SJCRH30 (cell line): Measurements from ENCODE around the gene SPATS2L. TPM values are rescaled to one million over a fixed set of nuclear protein-coding genes. Genes with fewer than 3 reads are reported as not detected.

Experiments
- DNase-seq, 2 experiments: peaks; one replicate each; pipeline ENCODE4 v3.0.0-alpha.2; 2015 to 2020
- H3K27ac ChIP-seq: fragments of 250-450 bp; sonication (Bioruptor Pico); 2 replicates; pipeline ENCODE4 v1.5.1; 2020; ENCODE audit warnings: mild to moderate bottlenecking, moderate library complexity
- H3K27me3 ChIP-seq: fragments of 250-450 bp; sonication (Bioruptor Pico); 2 replicates; pipeline ENCODE4 v1.5.1; 2020; ENCODE audit warnings: mild to moderate bottlenecking, moderate library complexity
- H3K36me3 ChIP-seq: fragments of 250-450 bp; sonication (Bioruptor Pico); 2 replicates; pipeline ENCODE4 v1.5.1; 2020; ENCODE audit warnings: mild to moderate bottlenecking, moderate library complexity
- H3K4me1 ChIP-seq: fragments of 250-450 bp; sonication (Bioruptor Pico); 2 replicates; pipeline ENCODE4 v1.5.1; 2020; ENCODE audit warnings: mild to moderate bottlenecking, moderate library complexity
- H3K4me3 ChIP-seq: fragments of 250-450 bp; sonication (Bioruptor Pico); 2 replicates; pipeline ENCODE4 v1.5.1; 2020; ENCODE audit warnings: mild to moderate bottlenecking, moderate library complexity
- H3K9me3 ChIP-seq: fragments of 250-450 bp; sonication (Bioruptor Pico); replicated peaks from 2 replicates; pipeline ENCODE4 v1.5.1; 2020; ENCODE audit warnings: mild to moderate bottlenecking, moderate library complexity
- total RNA-seq: library from RNA; depleted of rRNA; stranded (reverse); fragments of >200 nt; shearing (Covaris generic); gene quantifications from 2 replicates; pipeline ENCODE4 v1.2.3, GENCODE V29; 2014

SPATS2L gene
- total RNA-seq, 1 experiment from 2014 or later: 339 TPM

DNA sequence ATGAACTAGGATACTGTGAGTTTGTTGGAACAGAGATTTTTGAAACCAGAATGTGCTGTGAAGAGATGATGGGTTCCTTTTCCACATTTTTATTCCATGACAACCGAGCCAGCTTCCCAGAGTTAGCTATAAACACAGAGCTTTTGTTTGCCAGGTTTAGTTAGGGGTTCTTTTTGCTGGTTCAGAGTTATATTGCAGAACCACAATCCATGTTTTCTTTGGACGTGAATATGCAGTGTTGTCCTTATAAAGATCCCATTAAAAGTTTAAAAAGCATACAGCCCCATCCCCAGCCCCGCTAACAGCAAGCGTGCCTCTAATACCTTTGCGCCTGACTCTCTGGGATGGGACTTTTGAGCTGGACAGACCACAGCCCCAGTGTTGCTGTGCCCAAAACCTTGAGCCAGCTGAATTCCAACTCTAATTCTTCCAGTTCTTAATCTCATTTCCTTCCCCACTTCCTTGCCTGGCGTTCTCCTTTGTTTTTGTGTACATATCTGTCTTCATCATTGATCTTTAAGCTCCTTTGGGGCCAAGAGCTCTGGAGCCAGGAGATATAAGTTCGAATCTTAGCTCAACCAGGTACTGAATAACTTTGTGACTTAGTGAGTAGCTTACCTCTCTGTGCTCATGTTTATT, 72.3 kb downstream of the SPATS2L start:
- no peak overlapping the region for H3K27ac ChIP-seq
- no peaks in the 10 kb centered on the region for H3K9me3 ChIP-seq
- H3K36me3 ChIP-seq: peaks cover 55% of the 10 kb centered on the region
- no peak overlapping the region for H3K4me3 ChIP-seq
- no peaks in the 10 kb centered on the region for H3K27me3 ChIP-seq
- DNase-seq: no peak
- peaks cover 3% of the 10 kb centered on the region; the same call in 1 of the 2 replicates for H3K4me1 ChIP-seq

DNA sequence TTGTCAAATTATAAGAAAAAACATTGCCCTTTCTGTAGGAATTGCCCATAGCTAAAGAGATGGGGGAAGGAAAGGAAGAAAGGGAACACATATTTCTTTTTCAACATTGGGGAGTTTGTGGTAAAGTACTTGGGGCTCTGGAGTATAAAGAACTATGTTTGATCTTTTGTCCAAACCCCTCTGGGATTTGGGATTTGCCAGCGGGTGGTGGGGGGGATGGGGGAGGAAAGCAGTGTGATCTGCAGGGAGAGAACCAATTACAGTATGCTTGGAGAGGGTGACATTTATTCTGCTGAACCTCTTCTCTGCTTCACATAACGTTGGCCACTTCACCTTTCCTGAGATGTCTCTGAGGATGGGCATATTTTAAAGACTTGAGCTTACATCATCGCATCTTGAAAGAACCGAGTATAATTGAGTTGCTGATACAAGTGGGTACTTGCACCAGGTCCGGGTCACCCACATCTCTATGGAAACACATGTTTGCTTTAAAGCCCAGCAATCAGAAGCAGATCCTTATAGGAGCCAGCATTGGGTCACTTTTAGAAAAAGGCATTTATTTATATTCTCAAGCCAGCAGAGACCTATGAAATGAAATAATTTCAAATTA, 73.1 kb downstream of the SPATS2L start:
- Histone ChIP-seq H3K4me1 (peaks cover 3% of the 10 kb centered on the region; the same call in 1 of the 2 replicates), H3K27me3 (no peaks in the 10 kb centered on the region), H3K4me3 (no peak overlapping the region), H3K9me3 (no peaks in the 10 kb centered on the region), H3K27ac (no peak overlapping the region), H3K36me3 (peaks cover 55% of the 10 kb centered on the region)
- no peak for DNase-seq

GRCh38 chr2:200380091-200380561, 73.6 kb downstream of the SPATS2L start:
- Histone ChIP-seq H3K27me3 (no peaks in the 10 kb centered on the region), H3K36me3 (peaks cover 59% of the 10 kb centered on the region), H3K9me3 (no peaks in the 10 kb centered on the region), H3K4me3 (no peak overlapping the region), H3K27ac (no peak overlapping the region), H3K4me1 (peaks cover 3% of the 10 kb centered on the region; the same call in 1 of the 2 replicates)
- no peak for DNase-seq

DNA sequence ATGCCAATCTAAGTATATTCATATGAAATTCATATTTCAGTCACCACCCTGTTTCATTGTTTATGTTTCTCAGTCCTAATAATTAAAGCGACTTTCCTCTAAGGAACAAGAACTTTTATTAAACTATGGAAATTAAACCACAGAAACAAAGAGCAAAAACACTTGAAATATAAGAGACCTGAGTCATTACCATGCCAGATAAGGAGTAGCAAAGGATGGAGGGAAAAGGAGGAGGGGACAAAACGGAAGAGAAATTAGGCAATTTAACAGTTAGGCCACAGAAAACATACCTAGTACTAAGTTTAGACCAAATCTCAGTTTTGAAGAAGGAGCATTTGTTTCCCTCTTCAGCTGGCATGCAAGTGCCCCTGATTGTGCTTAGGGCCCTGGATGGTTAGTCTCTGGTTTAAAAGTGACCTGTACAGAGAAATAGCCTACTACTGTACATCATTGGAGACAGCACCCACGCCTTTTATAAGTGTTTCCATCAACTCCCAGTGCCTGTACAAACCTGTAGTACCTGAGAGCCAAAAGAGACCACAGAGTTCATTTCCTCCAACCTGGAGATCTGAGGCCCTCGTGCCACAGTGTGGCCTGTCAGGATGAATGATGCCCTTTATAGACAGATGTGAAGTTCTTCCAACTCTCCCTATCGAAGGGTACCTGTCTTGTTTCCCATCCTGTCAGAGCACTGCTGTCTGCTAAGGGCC, 74.5 kb downstream of the SPATS2L start:
- no peak overlapping the region for H3K4me3 ChIP-seq
- H3K4me1 ChIP-seq: peaks cover 3% of the 10 kb centered on the region; the same call in 1 of the 2 replicates
- H3K27me3 ChIP-seq: no peaks in the 10 kb centered on the region
- H3K27ac ChIP-seq: no peak overlapping the region
- DNase-seq: no peak
- no peaks in the 10 kb centered on the region for H3K9me3 ChIP-seq
- H3K36me3 ChIP-seq: peaks cover 62% of the 10 kb centered on the region

DNA sequence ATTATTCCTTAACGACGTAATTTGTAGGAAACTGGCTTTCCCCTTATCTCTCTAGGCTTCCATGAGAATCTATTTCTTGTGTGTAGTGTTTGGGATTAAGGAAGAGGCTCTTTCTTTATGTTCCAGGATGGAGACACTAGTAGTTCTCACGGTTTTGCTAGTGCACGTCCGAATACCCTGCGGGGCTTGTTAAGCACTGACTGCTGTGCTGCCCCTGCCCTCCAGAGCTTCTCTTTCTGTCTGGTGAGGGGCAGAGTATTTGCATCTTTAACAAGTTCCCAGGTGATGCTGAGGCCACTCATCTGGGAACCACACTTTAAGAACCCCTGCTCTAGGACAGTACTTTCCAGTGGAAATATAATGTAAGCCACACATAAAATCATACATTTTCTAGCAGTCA, 76.4 kb downstream of the SPATS2L start:
- H3K4me1 ChIP-seq: no peaks in the 10 kb centered on the region
- H3K36me3 ChIP-seq: peaks cover 71% of the 10 kb centered on the region
- no peak overlapping the region for H3K27ac ChIP-seq
- H3K27me3 ChIP-seq: no peaks in the 10 kb centered on the region
- no peak overlapping the region for H3K4me3 ChIP-seq
- H3K9me3 ChIP-seq: no peaks in the 10 kb centered on the region
- no peak for DNase-seq

GRCh38 chr2:200383380-200384110, 77.1 kb downstream of the SPATS2L start:
- no peak for DNase-seq
- no peak overlapping the region for H3K27ac ChIP-seq
- no peaks in the 10 kb centered on the region for H3K9me3 ChIP-seq
- H3K4me3 ChIP-seq: no peak overlapping the region
- H3K4me1 ChIP-seq: no peaks in the 10 kb centered on the region
- H3K36me3 ChIP-seq: peaks cover 74% of the 10 kb centered on the region
- H3K27me3 ChIP-seq: no peaks in the 10 kb centered on the region

DNA sequence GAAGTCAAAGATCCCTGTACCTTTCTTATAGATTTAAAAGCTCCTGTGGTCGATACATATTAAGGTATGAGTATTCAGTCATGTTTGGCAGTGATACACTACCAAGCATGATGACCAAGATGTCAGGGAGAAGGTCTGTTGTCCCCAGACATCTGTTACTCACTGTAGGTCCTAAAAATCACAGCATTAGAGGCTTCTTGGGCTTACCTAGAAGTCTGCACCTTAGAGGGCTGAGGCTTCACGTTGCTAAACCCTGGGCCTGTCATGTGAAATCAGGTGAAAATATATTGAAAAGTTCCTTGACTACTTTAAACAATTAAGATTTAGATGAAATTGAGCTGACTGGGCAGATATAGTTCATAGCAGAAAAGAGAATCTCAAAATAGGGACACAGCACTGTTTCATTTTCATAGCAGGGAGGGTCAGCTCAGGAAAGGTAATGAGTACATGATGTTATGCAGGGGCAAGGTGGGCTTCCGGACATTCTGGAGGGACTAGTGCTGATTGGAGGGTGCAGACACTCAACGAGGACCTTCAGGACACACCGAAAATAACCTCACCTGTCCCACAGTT, 78.7 kb downstream of the SPATS2L start:
- peaks cover 86% of the 10 kb centered on the region for H3K36me3 ChIP-seq
- no peak for DNase-seq
- H3K27me3 ChIP-seq: no peaks in the 10 kb centered on the region
- no peaks in the 10 kb centered on the region for H3K4me1 ChIP-seq
- no peaks in the 10 kb centered on the region for H3K9me3 ChIP-seq
- no peak overlapping the region for H3K27ac ChIP-seq
- H3K4me3 ChIP-seq: no peak overlapping the region

DNA sequence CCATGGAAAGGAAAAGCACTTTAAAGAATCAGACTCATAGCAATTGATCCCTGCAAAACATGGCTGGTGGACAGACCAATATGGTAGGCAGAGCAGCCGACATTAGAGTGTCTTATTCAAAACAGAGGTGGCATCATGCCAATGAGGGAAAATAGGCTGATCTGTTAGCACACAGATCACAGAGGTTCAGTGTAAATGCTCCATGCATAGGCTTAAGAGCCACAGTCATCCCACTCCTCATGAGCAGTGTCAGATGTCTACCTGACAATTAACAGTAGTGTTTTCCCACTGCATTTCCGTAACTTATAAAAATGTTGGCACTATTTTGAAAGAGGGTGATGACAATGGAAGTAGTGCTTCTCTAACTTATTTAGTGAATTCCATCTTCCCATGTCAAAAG, 86.7 kb downstream of the SPATS2L start:
- no peak overlapping the region for H3K27ac ChIP-seq
- DNase-seq: no peak
- peaks cover 12% of the 10 kb centered on the region for H3K4me1 ChIP-seq
- H3K36me3 ChIP-seq: peaks cover 72% of the 10 kb centered on the region
- H3K4me3 ChIP-seq: no peak overlapping the region
- H3K9me3 ChIP-seq: no peaks in the 10 kb centered on the region
- no peaks in the 10 kb centered on the region for H3K27me3 ChIP-seq

DNA sequence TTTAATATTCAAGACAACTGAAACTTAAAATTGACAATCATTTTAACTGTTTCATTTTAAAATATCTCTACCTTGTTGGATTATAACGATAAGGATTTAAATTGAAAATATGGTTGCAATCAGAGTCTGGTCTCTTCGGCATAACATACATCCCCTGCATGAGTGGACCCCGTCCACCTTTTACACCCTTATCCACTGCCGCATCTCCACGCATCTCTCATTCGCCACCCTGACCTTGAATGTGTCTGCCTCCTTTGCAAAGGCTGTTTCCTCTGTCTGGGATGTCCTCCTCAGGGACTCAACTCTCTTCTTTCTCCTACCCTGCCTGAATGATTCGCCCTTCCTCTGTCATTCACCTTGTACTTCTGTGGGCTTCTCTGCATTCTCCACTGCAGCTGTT, 87.6 kb downstream of the SPATS2L start:
- H3K4me3 ChIP-seq: no peak overlapping the region
- H3K36me3 ChIP-seq: peaks cover 70% of the 10 kb centered on the region
- no peaks in the 10 kb centered on the region for H3K9me3 ChIP-seq
- DNase-seq: no peak
- no peak overlapping the region for H3K27ac ChIP-seq
- no peaks in the 10 kb centered on the region for H3K27me3 ChIP-seq
- peaks cover 15% of the 10 kb centered on the region for H3K4me1 ChIP-seq

- H3K4me3 ChIP-seq: no peak overlapping the region
- DNase-seq: no peak
- H3K4me1 ChIP-seq: peaks cover 15% of the 10 kb centered on the region
- H3K27me3 ChIP-seq: no peaks in the 10 kb centered on the region
- H3K36me3 ChIP-seq: peaks cover 70% of the 10 kb centered on the region
- no peaks in the 10 kb centered on the region for H3K9me3 ChIP-seq
- H3K27ac ChIP-seq: no peak overlapping the region
Observed at GRCh38 chr2:200396781-200397242, 90.3 kb downstream of the SPATS2L start.

GRCh38 chr2:200397785-200398184, 91.3 kb downstream of the SPATS2L start:
- no peaks in the 10 kb centered on the region for H3K9me3 ChIP-seq
- no peak overlapping the region for H3K4me3 ChIP-seq
- no peaks in the 10 kb centered on the region for H3K27me3 ChIP-seq
- peaks cover 68% of the 10 kb centered on the region for H3K36me3 ChIP-seq
- DNase-seq: peak; percentile 30 to 55
- H3K4me1 ChIP-seq: peaks cover 15% of the 10 kb centered on the region
- H3K27ac ChIP-seq: no peak overlapping the region

DNA sequence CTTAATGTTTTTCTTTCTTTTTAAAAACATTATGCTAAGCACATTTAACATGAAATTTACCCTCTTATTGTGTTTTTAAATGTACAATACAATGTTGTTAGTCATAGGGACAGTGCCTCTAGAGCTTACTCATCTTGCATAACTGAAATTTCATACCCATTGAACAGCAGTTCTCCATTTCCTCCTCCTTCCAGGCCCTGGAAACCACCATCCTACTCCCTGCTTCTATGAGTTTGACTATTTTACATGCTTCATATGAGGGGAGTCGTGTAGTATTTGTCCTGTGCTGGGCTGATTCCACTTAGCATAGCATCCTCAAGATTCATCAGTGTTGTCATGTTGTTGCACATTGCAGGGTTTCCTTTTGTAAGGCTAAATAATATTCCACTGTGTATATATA, 92.6 kb downstream of the SPATS2L start:
- H3K36me3 ChIP-seq: peaks cover 73% of the 10 kb centered on the region
- no peak for DNase-seq
- no peaks in the 10 kb centered on the region for H3K27me3 ChIP-seq
- no peak overlapping the region for H3K4me3 ChIP-seq
- H3K4me1 ChIP-seq: peaks cover 18% of the 10 kb centered on the region
- H3K27ac ChIP-seq: no peak overlapping the region
- no peaks in the 10 kb centered on the region; the same call in 1 of the 2 replicates for H3K9me3 ChIP-seq

GRCh38 chr2:200399636-200400035, 93.1 kb downstream of the SPATS2L start:
- no peak for DNase-seq
- Histone ChIP-seq H3K27ac (no peak overlapping the region), H3K36me3 (peaks cover 75% of the 10 kb centered on the region), H3K27me3 (no peaks in the 10 kb centered on the region), H3K9me3 (no peaks in the 10 kb centered on the region; the same call in 1 of the 2 replicates), H3K4me3 (no peak overlapping the region), H3K4me1 (peaks cover 24% of the 10 kb centered on the region)

- Histone ChIP-seq H3K27me3 (no peaks in the 10 kb centered on the region), H3K36me3 (peaks cover 78% of the 10 kb centered on the region), H3K4me1 (peaks cover 48% of the 10 kb centered on the region), H3K9me3 (no peaks in the 10 kb centered on the region; the same call in 1 of the 2 replicates), H3K27ac (no peak overlapping the region), H3K4me3 (no peak overlapping the region)
- DNase-seq: no peak
Observed at GRCh38 chr2:200403814-200404213, 97.3 kb downstream of the SPATS2L start.
